PC-9 (cell line): ENCODE measurements around the gene FAT1. TPM values are rescaled to one million over a fixed set of nuclear protein-coding genes. Genes with fewer than 3 reads are reported as not detected.

Experiments
- BruUV-seq: library from RNA; stranded (reverse); fragments of 400-500 nt; replicated peaks from 2 replicates; lab custom pipeline; 2021; lab: Mats Ljungman, UMichigan
- CTCF ChIA-PET: fragments of 300-600 bp; sonication (Branson Sonifier 250); formaldehyde crosslinking; loops from one replicate; lab custom pipeline; 2022; ENCODE audit warnings: antibody characterized with exemption; lab: Charles Lee
- POLR2A ChIA-PET: fragments of 300-600 bp; sonication (Branson Sonifier 250); formaldehyde crosslinking; loops from one replicate; lab custom pipeline; 2022; ENCODE audit warnings: antibody characterized with exemption; ENCODE audit not compliant: unreplicated experiment; lab: Charles Lee
- DNase-seq, 2 experiments: peaks; one replicate each; pipeline versions ENCODE4 v3.0.0 to v3.0.0-alpha.2; 2015 to 2022; ENCODE audit warnings: mixed read lengths in 1 of 2
- H2AFZ ChIP-seq: fragments of 200-600 bp; sonication (generic); 2 replicates; pipeline ENCODE4 v1.8.1; 2017; ENCODE audit warnings: antibody characterized with exemption
- H3F3A ChIP-seq: fragments of 200-600 bp; sonication (generic); 2 replicates; pipeline ENCODE4 v1.8.1; 2017; ENCODE audit warnings: antibody characterized with exemption, mild to moderate bottlenecking, low read depth; ENCODE audit not compliant: insufficient read depth
- H3K27ac ChIP-seq: fragments of 200-600 bp; sonication (generic); 2 replicates; pipeline ENCODE4 v1.6.1; 2016; ENCODE audit warnings: mixed run types
- H3K27me3 ChIP-seq: fragments of 200-600 bp; sonication (generic); 2 replicates; pipeline ENCODE4 v1.6.1; 2016; ENCODE audit warnings: low read depth, mixed run types; ENCODE audit not compliant: insufficient read depth
- H3K36me3 ChIP-seq: fragments of 200-600 bp; sonication (generic); 2 replicates; pipeline ENCODE4 v1.6.1; 2016; ENCODE audit warnings: low read depth, mixed run types
- H3K4me1 ChIP-seq: fragments of 200-600 bp; sonication (generic); replicated peaks from 2 replicates; pipeline ENCODE4 v1.6.1; 2016; ENCODE audit warnings: mixed run types; ENCODE audit not compliant: insufficient read depth
- H3K4me2 ChIP-seq: fragments of 200-600 bp; sonication (generic); 2 replicates; pipeline ENCODE4 v1.6.1; 2017; ENCODE audit warnings: mixed run types
- H3K4me3 ChIP-seq: fragments of 200-600 bp; sonication (generic); 2 replicates; pipeline ENCODE4 v1.6.1; 2016; ENCODE audit warnings: mixed run types
- H3K79me2 ChIP-seq: fragments of 200-600 bp; sonication (generic); 2 replicates; pipeline ENCODE4 v1.6.1; 2017; ENCODE audit warnings: low read depth, mixed run types
- H3K9me2 ChIP-seq: fragments of 200-600 bp; sonication (generic); 2 replicates; pipeline ENCODE4 v1.8.1; 2017; ENCODE audit warnings: mild to moderate bottlenecking; ENCODE audit not compliant: insufficient read depth
- H3K9me3 ChIP-seq: fragments of 200-600 bp; sonication (generic); 2 replicates; pipeline ENCODE4 v1.8.1; 2016; ENCODE audit warnings: low read depth; ENCODE audit not compliant: insufficient read depth
- H4K20me1 ChIP-seq: fragments of 200-600 bp; sonication (generic); 2 replicates; pipeline ENCODE4 v1.8.1; 2017; ENCODE audit not compliant: insufficient read depth
- CTCF ChIP-seq: fragments of 200-600 bp; sonication (generic); conservative IDR thresholded peaks from 2 replicates; pipeline ENCODE4 v1.6.1; 2017; ENCODE audit warnings: mixed run types, antibody characterized with exemption, mild to moderate bottlenecking, moderate library complexity
- EZH2 ChIP-seq: fragments of 200-600 bp; sonication (generic); IDR thresholded peaks from 2 replicates; pipeline ENCODE4 v1.8.0; 2017; ENCODE audit warnings: antibody characterized with exemption, low read depth
- intact Hi-C: fragments of 100-400 bp; cut with micrococcal nuclease; formaldehyde crosslinking; loops from one replicate; pipeline ENCODE4 v1.10.0; 2022; ENCODE audit not compliant: unreplicated experiment
- total RNA-seq: library from RNA; stranded (reverse); gene quantifications from 2 replicates; pipeline ENCODE4 v1.2.3, GENCODE V29; 2021

The FAT1 gene
- total RNA-seq, 1 experiment from 2014 or later, result 73.2 TPM

DNA sequence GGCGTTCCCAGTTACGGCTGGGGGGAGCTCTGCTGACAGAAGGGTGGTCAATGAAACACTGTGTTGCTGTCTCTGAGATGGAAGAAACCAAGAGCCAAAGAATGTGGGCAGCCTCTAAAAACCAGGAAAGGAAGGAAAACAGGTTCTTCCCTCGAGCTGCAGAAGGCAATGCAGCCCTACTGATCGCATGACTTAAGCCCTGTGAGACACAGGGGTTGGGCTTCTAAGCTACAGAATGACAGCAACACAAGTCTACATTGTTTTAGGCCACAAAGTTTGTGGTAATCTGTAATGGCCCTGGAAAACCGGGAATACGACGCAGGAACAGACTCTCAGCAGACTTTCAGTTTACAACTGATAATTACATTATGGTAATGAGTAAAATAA is 130.1 kb downstream of the FAT1 start:
- Histone ChIP-seq H3K9me2 (no peaks in the 10 kb centered on the region), H2AFZ (no peak overlapping the region), H3K9me3 (no peaks in the 10 kb centered on the region), H3K4me3 (no peak overlapping the region), H3F3A (no peaks in the 10 kb centered on the region), H3K4me2 (no peak overlapping the region), H3K4me1 (no peaks in the 10 kb centered on the region), H3K79me2 (no peaks in the 10 kb centered on the region), H3K36me3 (no peaks in the 10 kb centered on the region), H3K27ac (no peak overlapping the region), H4K20me1 (no peaks in the 10 kb centered on the region), H3K27me3 (no peaks in the 10 kb centered on the region)
- TF ChIP-seq EZH2 (no peak), CTCF (no peak)
- BruUV-seq, result no TSS peak
- DNase-seq, result no peak
- ChIA-PET CTCF (no interaction called here), POLR2A (no interaction called here)
- intact Hi-C loops, result no loop called here

- CTCF ChIA-PET, result no interaction called here
These were observed 130.6 kb downstream of the FAT1 start for GRCh38 chr4:186592966-186593586.

DNA sequence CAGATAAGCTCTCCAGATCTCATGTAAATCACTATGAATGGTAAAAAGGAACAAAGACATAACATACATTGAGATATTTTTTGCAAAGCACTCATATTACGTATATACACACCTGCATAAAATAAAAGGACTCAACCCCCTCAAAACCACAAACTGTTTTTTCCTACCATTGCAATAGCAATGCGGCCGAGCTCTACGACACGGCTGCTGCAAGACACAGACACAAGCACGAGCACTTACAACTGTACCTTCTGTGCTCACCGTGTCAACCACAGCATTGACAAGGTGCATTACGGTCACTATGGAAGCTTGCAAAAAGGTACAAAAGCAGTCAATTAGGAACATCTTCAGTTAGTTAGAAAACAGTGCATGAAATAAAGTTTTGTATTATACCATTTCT is 131.2 kb downstream of the FAT1 start:
- Histone ChIP-seq H4K20me1 (no peaks in the 10 kb centered on the region), H3K79me2 (no peaks in the 10 kb centered on the region), H3K36me3 (no peaks in the 10 kb centered on the region), H2AFZ (no peak overlapping the region), H3K27ac (no peak overlapping the region), H3K9me3 (no peaks in the 10 kb centered on the region), H3K4me2 (no peak overlapping the region), H3K4me3 (no peak overlapping the region), H3K9me2 (no peaks in the 10 kb centered on the region), H3K4me1 (no peaks in the 10 kb centered on the region), H3F3A (no peaks in the 10 kb centered on the region), H3K27me3 (no peaks in the 10 kb centered on the region)
- BruUV-seq, result no TSS peak
- no peak for DNase-seq
- CTCF ChIA-PET, result no interaction called here
- intact Hi-C loops, result no loop called here
- TF ChIP-seq EZH2, result no peak
- TF ChIP-seq CTCF, result no peak
- POLR2A ChIA-PET, result no interaction called here

More at GRCh38 chr4:186592966-186593586, 130.6 kb downstream of the FAT1 start:
- no peak overlapping the region for H3K4me3 ChIP-seq
- TF ChIP-seq CTCF, result no peak
- no peak for TF ChIP-seq EZH2
- no peak overlapping the region for H2AFZ ChIP-seq
- no peaks in the 10 kb centered on the region for H3K79me2 ChIP-seq
- no peaks in the 10 kb centered on the region for H3K27me3 ChIP-seq
- no TSS peak for BruUV-seq
- H3K9me3 ChIP-seq, result no peaks in the 10 kb centered on the region
- H3K27ac ChIP-seq, result no peak overlapping the region
- no peaks in the 10 kb centered on the region for H3K9me2 ChIP-seq
- intact Hi-C loops, result no loop called here
- H3K4me2 ChIP-seq, result no peak overlapping the region
- POLR2A ChIA-PET, result no interaction called here
- no peak for DNase-seq
- H3K4me1 ChIP-seq, result no peaks in the 10 kb centered on the region
- no peaks in the 10 kb centered on the region for H3F3A ChIP-seq
- H4K20me1 ChIP-seq, result no peaks in the 10 kb centered on the region
- no peaks in the 10 kb centered on the region for H3K36me3 ChIP-seq
